A549 (cell line): Measurements from ENCODE around the gene SPATA16.

Experiments used
- ELK1 ChIP-seq: fragments of 150-350 bp; IDR thresholded peaks from 2 replicates; pipeline ENCODE4 v1.6.1; 2014; ENCODE audit warnings: low read depth, mild to moderate bottlenecking, low read length
- EP300 ChIP-seq, 2 experiments: fragments of >200 bp; sonication (Bioruptor Twin); formaldehyde crosslinking; IDR thresholded peaks; 2 replicates in 1 of 2; 3 replicates in 1 of 2; pipeline ENCODE4 v1.6.1; 2016 to 2017
- MAFK ChIP-seq: fragments of 450-650 bp; IDR thresholded peaks from 2 replicates; pipeline ENCODE4 v1.6.1; 2014; ENCODE audit not compliant: partially characterized antibody
- MAZ ChIP-seq: fragments of 150-350 bp; IDR thresholded peaks from 2 replicates; pipeline ENCODE4 v1.6.1; 2014; ENCODE audit warnings: antibody characterized with exemption, low read depth, low read length, borderline replicate concordance
- MYC ChIP-seq: IDR thresholded peaks from 2 replicates; pipeline ENCODE4 v1.6.1; 2012; ENCODE audit warnings: mild to moderate bottlenecking, inconsistent platforms, low read length, improper control_type of control experiment, borderline replicate concordance
- PHF8 ChIP-seq: fragments of 200-600 bp; sonication (generic); IDR thresholded peaks from 2 replicates; pipeline ENCODE4 v1.6.1; 2016; ENCODE audit warnings: low read depth, mild to moderate bottlenecking, antibody characterized with exemption, moderate library complexity, borderline replicate concordance
- REST ChIP-seq: fragments of 200-600 bp; sonication (generic); IDR thresholded peaks from 2 replicates; pipeline ENCODE4 v1.6.1; 2016; ENCODE audit warnings: antibody characterized with exemption, mild to moderate bottlenecking, moderate library complexity
- RFX5 ChIP-seq: fragments of 450-650 bp; IDR thresholded peaks from 2 replicates; pipeline ENCODE4 v1.7.1; 2014; ENCODE audit warnings: antibody characterized with exemption, mild to moderate bottlenecking, moderate library complexity
- TF ChIP-seq, protein P1 (sequence below): fragments of >200 bp; sonication (Bioruptor Twin); formaldehyde crosslinking; IDR thresholded peaks from 3 replicates; pipeline ENCODE4 v1.5.1; 2016

DNA sequence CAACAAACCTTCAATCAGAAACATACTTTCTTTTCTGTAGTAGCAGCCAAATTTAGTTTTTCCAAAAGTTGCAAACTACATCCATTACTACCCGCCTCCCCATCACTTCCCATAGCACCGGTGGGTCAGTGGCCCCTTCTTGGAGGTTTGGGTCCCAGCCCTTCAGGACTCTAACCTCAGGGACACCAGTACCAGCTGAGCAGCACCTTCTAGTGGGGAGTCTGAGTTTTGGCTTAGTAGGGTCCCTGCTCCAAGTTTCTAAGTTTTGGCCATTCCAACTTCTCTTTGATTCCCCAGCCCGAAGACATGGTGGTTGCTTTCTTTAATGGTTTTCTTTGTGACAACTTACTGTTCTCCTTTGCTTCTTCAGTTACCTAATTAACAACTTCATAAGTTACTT, 229.9 kb downstream of the SPATA16 start:
- TF ChIP-seq, protein P1, sequence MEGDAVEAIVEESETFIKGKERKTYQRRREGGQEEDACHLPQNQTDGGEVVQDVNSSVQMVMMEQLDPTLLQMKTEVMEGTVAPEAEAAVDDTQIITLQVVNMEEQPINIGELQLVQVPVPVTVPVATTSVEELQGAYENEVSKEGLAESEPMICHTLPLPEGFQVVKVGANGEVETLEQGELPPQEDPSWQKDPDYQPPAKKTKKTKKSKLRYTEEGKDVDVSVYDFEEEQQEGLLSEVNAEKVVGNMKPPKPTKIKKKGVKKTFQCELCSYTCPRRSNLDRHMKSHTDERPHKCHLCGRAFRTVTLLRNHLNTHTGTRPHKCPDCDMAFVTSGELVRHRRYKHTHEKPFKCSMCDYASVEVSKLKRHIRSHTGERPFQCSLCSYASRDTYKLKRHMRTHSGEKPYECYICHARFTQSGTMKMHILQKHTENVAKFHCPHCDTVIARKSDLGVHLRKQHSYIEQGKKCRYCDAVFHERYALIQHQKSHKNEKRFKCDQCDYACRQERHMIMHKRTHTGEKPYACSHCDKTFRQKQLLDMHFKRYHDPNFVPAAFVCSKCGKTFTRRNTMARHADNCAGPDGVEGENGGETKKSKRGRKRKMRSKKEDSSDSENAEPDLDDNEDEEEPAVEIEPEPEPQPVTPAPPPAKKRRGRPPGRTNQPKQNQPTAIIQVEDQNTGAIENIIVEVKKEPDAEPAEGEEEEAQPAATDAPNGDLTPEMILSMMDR, result no peak
- TF ChIP-seq MAZ (no peak), MYC (no peak), REST (no peak), MAFK (no peak), ELK1 (no peak), PHF8 (no peak), EP300 (IDR thresholded peaks at IDR 0.05) (no peak), RFX5 (no peak)
